Measurements from ENCODE around the gene MOB3A.

DNA sequence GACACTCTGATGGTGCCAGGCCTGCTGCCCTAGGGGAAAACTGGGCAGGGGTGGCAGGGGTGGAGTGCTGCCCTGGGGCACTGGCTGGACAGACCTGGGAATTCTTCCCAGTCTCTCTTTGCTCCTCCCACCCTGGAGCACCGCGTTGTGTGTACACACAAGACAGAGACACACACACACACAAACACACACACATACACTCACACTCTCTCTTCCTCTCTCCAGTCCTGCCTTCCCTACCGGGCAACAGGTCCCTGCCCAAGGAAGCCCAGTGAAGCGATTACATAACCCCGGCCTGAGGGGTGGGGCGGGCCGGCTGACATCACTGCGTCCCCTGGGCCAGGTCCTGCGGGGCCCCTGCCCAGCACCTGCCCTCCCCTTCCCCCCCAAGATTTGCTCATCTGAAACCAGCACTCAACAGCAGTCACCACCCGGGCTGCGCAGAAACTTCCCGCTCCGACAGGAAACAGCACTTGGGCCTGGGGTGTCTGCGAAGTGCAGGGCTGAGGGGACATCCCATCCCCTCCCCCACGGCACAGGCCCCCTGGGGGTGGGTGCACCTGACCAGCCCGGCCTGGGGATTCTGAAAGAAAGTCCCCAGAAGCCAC is 46.3 kb downstream of the MOB3A start:
- TF ChIP-seq EZH2 (optimal IDR thresholded peaks at IDR 0.05; ENCODE audit: low read depth, low read length) (no peak), CTCF (IDR thresholded peaks at IDR 0.05; ENCODE audit: low read length) (no peak)
